WI38 (cell line): ENCODE results near the gene ICAM3.

Source experiments
- H3K4me3 ChIP-seq: 2 replicates; pipeline ENCODE4 v1.5.1; 2011; ENCODE audit warnings: low read depth, mild to moderate bottlenecking, control low read depth, low read length
- CTCF ChIP-seq: IDR thresholded peaks from 2 replicates; pipeline ENCODE4 v1.5.1; 2012; ENCODE audit warnings: low read depth, mild to moderate bottlenecking, control low read depth, low read length

The ICAM3 gene

GRCh38 chr19:10321874-10322835, 17.3 kb downstream of the ICAM3 start:
- TF ChIP-seq CTCF = no peak
- H3K4me3 ChIP-seq = no peak overlapping the region

- TF ChIP-seq CTCF = no peak
- no peak overlapping the region for H3K4me3 ChIP-seq
These were observed 18.0 kb downstream of the ICAM3 start for GRCh38 chr19:10321417-10321797.

GRCh38 chr19:10320602-10321416, 18.6 kb downstream of the ICAM3 start:
- TF ChIP-seq CTCF = no peak
- H3K4me3 ChIP-seq = no peak overlapping the region

- no peak for TF ChIP-seq CTCF
- H3K4me3 ChIP-seq = no peak overlapping the region
These were observed 20.4 kb downstream of the ICAM3 start for GRCh38 chr19:10318807-10319682.

- TF ChIP-seq CTCF = no peak
- H3K4me3 ChIP-seq = no peak overlapping the region
These were observed 21.5 kb downstream of the ICAM3 start for GRCh38 chr19:10317857-10318462.

GRCh38 chr19:10317045-10317856, 22.2 kb downstream of the ICAM3 start:
- TF ChIP-seq CTCF = no peak
- no peak overlapping the region for H3K4me3 ChIP-seq
